Trophoblast cell (in vitro differentiated cells and primary cell): ENCODE measurements around the gene ERMP1.

ENCODE experiments used
- DNase-seq, 2 donors: peaks; one replicate each; pipeline ENCODE4 v3.0.0-alpha.2; 2016
- H2AFZ ChIP-seq: 2 replicates; pipeline ENCODE4 v1.6.1; 2013; ENCODE audit warnings: low read length, moderate library complexity, mild to moderate bottlenecking; ENCODE audit not compliant: insufficient read depth, poor library complexity
- H2AK5ac ChIP-seq: 2 replicates; pipeline ENCODE4 v1.6.1; 2013; ENCODE audit warnings: mild to moderate bottlenecking, low read length
- H2BK120ac ChIP-seq: 2 replicates; pipeline ENCODE4 v1.6.1; 2013; ENCODE audit warnings: low read length, mild to moderate bottlenecking, moderate library complexity; ENCODE audit not compliant: insufficient read depth, poor library complexity
- H2BK12ac ChIP-seq: 2 replicates; pipeline ENCODE4 v1.6.1; 2013; ENCODE audit warnings: mild to moderate bottlenecking, low read length, moderate library complexity
- H2BK5ac ChIP-seq: 2 replicates; pipeline ENCODE4 v1.6.1; 2013; ENCODE audit warnings: low read length, low read depth, moderate library complexity, mild to moderate bottlenecking; ENCODE audit not compliant: poor library complexity
- H3K14ac ChIP-seq: 2 replicates; pipeline ENCODE4 v1.6.1; 2013; ENCODE audit warnings: mild to moderate bottlenecking, low read length
- H3K18ac ChIP-seq: 2 replicates; pipeline ENCODE4 v1.6.1; 2013; ENCODE audit warnings: mild to moderate bottlenecking, low read length
- H3K23ac ChIP-seq: 2 replicates; pipeline ENCODE4 v1.6.1; 2013; ENCODE audit warnings: low read length
- H3K27ac ChIP-seq: 2 replicates; pipeline ENCODE4 v1.5.1; 2013; ENCODE audit warnings: low read depth, mild to moderate bottlenecking, inconsistent platforms, low read length, moderate library complexity
- H3K27me3 ChIP-seq: 2 replicates; pipeline ENCODE4 v1.6.1; 2013; ENCODE audit warnings: inconsistent platforms, mild to moderate bottlenecking, low read length, moderate library complexity; ENCODE audit not compliant: insufficient read depth
- H3K36me3 ChIP-seq, 2 experiments: 1 replicate in 1 of 2; 2 replicates in 1 of 2; pipeline ENCODE4 v1.6.1; 2013; ENCODE audit warnings: low read length in 2 of 2, mild to moderate bottlenecking in 2 of 2, moderate library complexity in 1 of 2; ENCODE audit not compliant: insufficient read depth in 2 of 2, control insufficient read depth in 1 of 2
- H3K4ac ChIP-seq: 2 replicates; pipeline ENCODE4 v1.6.1; 2013; ENCODE audit warnings: low read depth, mild to moderate bottlenecking, low read length, moderate library complexity
- H3K4me1 ChIP-seq, 2 experiments: 1 replicate in 1 of 2; 2 replicates in 1 of 2; pipeline ENCODE4 v1.6.1; 2013; ENCODE audit warnings: low read length in 2 of 2, mild to moderate bottlenecking in 2 of 2, moderate library complexity in 1 of 2; ENCODE audit not compliant: insufficient read depth in 2 of 2, control insufficient read depth in 1 of 2
- H3K4me2 ChIP-seq: 2 replicates; pipeline ENCODE4 v1.6.1; 2013; ENCODE audit warnings: inconsistent platforms, mild to moderate bottlenecking, low read length, moderate library complexity
- H3K4me3 ChIP-seq: 2 replicates; pipeline ENCODE4 v1.5.1; 2013; ENCODE audit warnings: mild to moderate bottlenecking, low read depth, low read length, inconsistent platforms
- H3K79me1 ChIP-seq: one replicate; pipeline ENCODE4 v1.6.1; 2013; ENCODE audit warnings: low read length
- H3K79me2 ChIP-seq: 2 replicates; pipeline ENCODE4 v1.6.1; 2013; ENCODE audit warnings: low read length, mild to moderate bottlenecking; ENCODE audit not compliant: control insufficient read depth, insufficient read depth, poor library complexity
- H3K9ac ChIP-seq: 2 replicates; pipeline ENCODE4 v1.6.1; 2013; ENCODE audit warnings: mild to moderate bottlenecking, low read length
- H3K9me3 ChIP-seq: 2 replicates; pipeline ENCODE4 v1.6.1; 2013; ENCODE audit warnings: low read depth, mild to moderate bottlenecking, control low read depth, inconsistent platforms, low read length; ENCODE audit not compliant: insufficient read depth
- H4K12ac ChIP-seq: 2 replicates; pipeline ENCODE4 v1.6.1; 2013; ENCODE audit warnings: low read depth, mild to moderate bottlenecking, low read length, moderate library complexity
- H4K8ac ChIP-seq: 2 replicates; pipeline ENCODE4 v1.6.1; 2013; ENCODE audit warnings: low read depth, mild to moderate bottlenecking, low read length, moderate library complexity
- H4K91ac ChIP-seq: one replicate; pipeline ENCODE4 v1.6.1; 2013; ENCODE audit warnings: low read depth, mild to moderate bottlenecking, low read length, moderate library complexity
- WGBS: extraction: QIAGEN DNeasy Blood & Tissue Kit; methylation state at CpG from one replicate; pipeline ENCODE4 v1.1.7; 2013; ENCODE audit warnings: missing lambda C conversion rate; ENCODE audit not compliant: insufficient read length, insufficient coverage; ENCODE audit errors: extremely low coverage; 5-methylcytosine and 5-hydroxymethylcytosine counted together

Gene ERMP1

GRCh38 chr9:5778805-5779204, 54.1 kb downstream of the ERMP1 start:
- H3K4me3 ChIP-seq = no peak overlapping the region
- no peak overlapping the region for H4K91ac ChIP-seq
- no CpG with 5 or more reads among the region's 1 CpG for WGBS
- H3K4ac ChIP-seq = no peak overlapping the region
- no peak overlapping the region for H2AFZ ChIP-seq
- DNase-seq = no peak
- H3K4me2 ChIP-seq = no peak overlapping the region
- no peak overlapping the region for H3K9ac ChIP-seq
- no peak overlapping the region for H3K23ac ChIP-seq
- no peak overlapping the region for H2BK5ac ChIP-seq
- no peak overlapping the region for H4K12ac ChIP-seq
- no peak overlapping the region for H2BK120ac ChIP-seq
- no peak overlapping the region for H3K14ac ChIP-seq
- H4K8ac ChIP-seq = no peak overlapping the region
- peaks cover 15% of the 10 kb centered on the region for H3K9me3 ChIP-seq
- no peaks in the 10 kb centered on the region for H3K79me2 ChIP-seq
- no peak overlapping the region for H2AK5ac ChIP-seq
- no peak overlapping the region for H3K27ac ChIP-seq
- H3K36me3 ChIP-seq = peaks cover 18 to 23% of the 10 kb centered on the region in 2 experiments
- H3K4me1 ChIP-seq = no peaks in the 10 kb centered on the region
- no peak overlapping the region for H3K18ac ChIP-seq
- H3K27me3 ChIP-seq = no peaks in the 10 kb centered on the region
- H2BK12ac ChIP-seq = no peak overlapping the region
- no peaks in the 10 kb centered on the region for H3K79me1 ChIP-seq

- no peak overlapping the region for H3K9ac ChIP-seq
- H3K23ac ChIP-seq = no peak overlapping the region
- H2AFZ ChIP-seq = no peak overlapping the region
- no peak overlapping the region for H3K4me2 ChIP-seq
- no peak overlapping the region for H3K14ac ChIP-seq
- no peak overlapping the region for H3K27ac ChIP-seq
- no CpG with 5 or more reads among the region's 3 CpGs for WGBS
- H3K9me3 ChIP-seq = no peaks in the 10 kb centered on the region
- no peak overlapping the region for H2BK120ac ChIP-seq
- no peak overlapping the region for H4K8ac ChIP-seq
- H4K12ac ChIP-seq = no peak overlapping the region
- H3K18ac ChIP-seq = no peak overlapping the region
- H3K79me2 ChIP-seq = no peaks in the 10 kb centered on the region
- no peak overlapping the region for H2BK12ac ChIP-seq
- H2BK5ac ChIP-seq = no peak overlapping the region
- peaks cover 9 to 18% of the 10 kb centered on the region in 2 experiments for H3K36me3 ChIP-seq
- no peak for DNase-seq
- no peak overlapping the region for H3K4me3 ChIP-seq
- no peak overlapping the region for H2AK5ac ChIP-seq
- no peak overlapping the region for H4K91ac ChIP-seq
- no peaks in the 10 kb centered on the region for H3K4me1 ChIP-seq
- H3K79me1 ChIP-seq = no peaks in the 10 kb centered on the region
- no peaks in the 10 kb centered on the region for H3K27me3 ChIP-seq
- no peak overlapping the region for H3K4ac ChIP-seq
Measured at GRCh38 chr9:5773324-5773999, 59.5 kb downstream of the ERMP1 start.

GRCh38 chr9:5767968-5768932, 64.7 kb downstream of the ERMP1 start:
- Histone ChIP-seq H3K9ac (no peak overlapping the region), H3K14ac (no peak overlapping the region), H3K4ac (no peak overlapping the region), H2AFZ (no peak overlapping the region), H4K8ac (no peak overlapping the region), H2BK5ac (no peak overlapping the region), H3K79me2 (no peaks in the 10 kb centered on the region), H4K12ac (no peak overlapping the region), H3K4me2 (no peak overlapping the region), H2BK120ac (peak overlapping the region; percentile 37), H3K79me1 (no peaks in the 10 kb centered on the region), H2AK5ac (no peak overlapping the region), H3K27ac (no peak overlapping the region), H3K9me3 (no peaks in the 10 kb centered on the region), H3K4me1 (no peaks in the 10 kb centered on the region), H3K18ac (no peak overlapping the region), H2BK12ac (no peak overlapping the region), H3K4me3 (no peak overlapping the region), H4K91ac (no peak overlapping the region), H3K23ac (no peak overlapping the region), H3K36me3 (peaks cover 20 to 39% of the 10 kb centered on the region in 2 experiments), H3K27me3 (no peaks in the 10 kb centered on the region)
- no CpG with 5 or more reads among the region's 5 CpGs for WGBS
- DNase-seq = peak; percentile 2 to 64

- Histone ChIP-seq H2BK5ac (no peak overlapping the region), H3K4me2 (no peak overlapping the region), H3K9me3 (no peaks in the 10 kb centered on the region), H2AFZ (no peak overlapping the region), H3K27me3 (no peaks in the 10 kb centered on the region), H4K8ac (no peak overlapping the region), H3K18ac (no peak overlapping the region), H2BK12ac (no peak overlapping the region), H3K79me2 (no peaks in the 10 kb centered on the region), H2AK5ac (no peak overlapping the region), H3K4me1 (no peaks in the 10 kb centered on the region), H3K4ac (no peak overlapping the region), H4K91ac (no peak overlapping the region), H3K79me1 (no peaks in the 10 kb centered on the region), H4K12ac (no peak overlapping the region), H3K4me3 (no peak overlapping the region), H3K14ac (no peak overlapping the region), H3K23ac (no peak overlapping the region), H3K27ac (no peak overlapping the region), H2BK120ac (no peak overlapping the region), H3K9ac (no peak overlapping the region), H3K36me3 (peaks cover 27 to 38% of the 10 kb centered on the region in 2 experiments)
- DNase-seq = no peak
- no CpG with 5 or more reads among the region's 1 CpG for WGBS
Measured at GRCh38 chr9:5764130-5764868, 68.6 kb downstream of the ERMP1 start.
